ENCODE measurements around the gene GPC5.

The GPC5 gene

GRCh38 chr13:92573467-92574057 lies 1175.1 kb downstream of the GPC5 start:
- no peaks in the 10 kb centered on the region for H3K36me3 Mint-ChIP-seq (ENCODE audit: low read depth)
- no peaks in the 10 kb centered on the region for H3K9me3 Mint-ChIP-seq
- no peaks in the 10 kb centered on the region for H3K4me1 Mint-ChIP-seq (ENCODE audit: low read depth)
- no peaks in the 10 kb centered on the region for H3K27me3 Mint-ChIP-seq
- no peak overlapping the region for H3K4me3 Mint-ChIP-seq
- no peak overlapping the region for H3K27ac Mint-ChIP-seq

- Mint-ChIP-seq H3K36me3 (ENCODE audit: low read depth) (no peaks in the 10 kb centered on the region), H3K4me1 (ENCODE audit: low read depth) (no peaks in the 10 kb centered on the region), H3K4me3 (no peak overlapping the region), H3K27me3 (no peaks in the 10 kb centered on the region), H3K27ac (no peak overlapping the region), H3K9me3 (no peaks in the 10 kb centered on the region)
These were observed 1176.1 kb downstream of the GPC5 start for GRCh38 chr13:92574499-92574898.

GRCh38 chr13:92575777-92576176 lies 1177.4 kb downstream of the GPC5 start:
- H3K9me3 Mint-ChIP-seq = no peaks in the 10 kb centered on the region

GRCh38 chr13:92578358-92578757 lies 1179.9 kb downstream of the GPC5 start:
- Mint-ChIP-seq H3K4me1 (ENCODE audit: low read depth) (no peaks in the 10 kb centered on the region), H3K27me3 (no peaks in the 10 kb centered on the region), H3K4me3 (no peak overlapping the region), H3K27ac (no peak overlapping the region), H3K36me3 (ENCODE audit: low read depth) (no peaks in the 10 kb centered on the region), H3K9me3 (peaks cover 6% of the 10 kb centered on the region)

More at GRCh38 chr13:92575777-92576176, 1177.4 kb downstream of the GPC5 start:
- Mint-ChIP-seq H3K27me3 (no peaks in the 10 kb centered on the region), H3K36me3 (ENCODE audit: low read depth) (no peaks in the 10 kb centered on the region), H3K27ac (no peak overlapping the region), H3K4me3 (no peak overlapping the region), H3K4me1 (ENCODE audit: low read depth) (no peaks in the 10 kb centered on the region)

- no peaks in the 10 kb centered on the region for H3K36me3 Mint-ChIP-seq (ENCODE audit: low read depth)
- H3K27ac Mint-ChIP-seq = no peak overlapping the region
- no peaks in the 10 kb centered on the region for H3K27me3 Mint-ChIP-seq
- H3K4me1 Mint-ChIP-seq (ENCODE audit: low read depth) = no peaks in the 10 kb centered on the region
- peaks cover 14% of the 10 kb centered on the region for H3K9me3 Mint-ChIP-seq
- no peak overlapping the region for H3K4me3 Mint-ChIP-seq
These were observed 1191.5 kb downstream of the GPC5 start for GRCh38 chr13:92589955-92590354.

GRCh38 chr13:92590503-92590908 lies 1192.1 kb downstream of the GPC5 start:
- H3K4me3 Mint-ChIP-seq = no peak overlapping the region
- H3K27me3 Mint-ChIP-seq = no peaks in the 10 kb centered on the region
- peaks cover 14% of the 10 kb centered on the region for H3K9me3 Mint-ChIP-seq
- no peaks in the 10 kb centered on the region for H3K4me1 Mint-ChIP-seq (ENCODE audit: low read depth)
- no peaks in the 10 kb centered on the region for H3K36me3 Mint-ChIP-seq (ENCODE audit: low read depth)
- H3K27ac Mint-ChIP-seq = no peak overlapping the region

- Mint-ChIP-seq H3K4me1 (ENCODE audit: low read depth) (no peaks in the 10 kb centered on the region), H3K27me3 (no peaks in the 10 kb centered on the region), H3K4me3 (no peak overlapping the region), H3K36me3 (ENCODE audit: low read depth) (no peaks in the 10 kb centered on the region), H3K27ac (no peak overlapping the region), H3K9me3 (peaks cover 18% of the 10 kb centered on the region)
These were observed 1192.7 kb downstream of the GPC5 start for GRCh38 chr13:92591117-92591516.

- no peak overlapping the region for H3K27ac Mint-ChIP-seq
- H3K4me1 Mint-ChIP-seq (ENCODE audit: low read depth) = no peaks in the 10 kb centered on the region
- no peaks in the 10 kb centered on the region for H3K27me3 Mint-ChIP-seq
- no peak overlapping the region for H3K4me3 Mint-ChIP-seq
- H3K9me3 Mint-ChIP-seq = peaks cover 18% of the 10 kb centered on the region
- no peaks in the 10 kb centered on the region for H3K36me3 Mint-ChIP-seq (ENCODE audit: low read depth)
These were observed 1194.3 kb downstream of the GPC5 start for GRCh38 chr13:92592757-92593156.

GRCh38 chr13:92602560-92602959 lies 1204.1 kb downstream of the GPC5 start:
- Mint-ChIP-seq H3K4me3 (no peak overlapping the region), H3K27me3 (no peaks in the 10 kb centered on the region), H3K27ac (no peak overlapping the region), H3K9me3 (peaks cover 10% of the 10 kb centered on the region), H3K4me1 (ENCODE audit: low read depth) (no peaks in the 10 kb centered on the region), H3K36me3 (ENCODE audit: low read depth) (no peaks in the 10 kb centered on the region)

- no peaks in the 10 kb centered on the region for H3K27me3 Mint-ChIP-seq
- no peaks in the 10 kb centered on the region for H3K36me3 Mint-ChIP-seq (ENCODE audit: low read depth)
- peaks cover 6% of the 10 kb centered on the region for H3K9me3 Mint-ChIP-seq
- no peaks in the 10 kb centered on the region for H3K4me1 Mint-ChIP-seq (ENCODE audit: low read depth)
- H3K27ac Mint-ChIP-seq = no peak overlapping the region
- H3K4me3 Mint-ChIP-seq = no peak overlapping the region
These were observed 1211.0 kb downstream of the GPC5 start for GRCh38 chr13:92609376-92609775.

- no peaks in the 10 kb centered on the region for H3K4me1 Mint-ChIP-seq (ENCODE audit: low read depth)
- H3K4me3 Mint-ChIP-seq = no peak overlapping the region
- H3K36me3 Mint-ChIP-seq (ENCODE audit: low read depth) = no peaks in the 10 kb centered on the region
- H3K27ac Mint-ChIP-seq = no peak overlapping the region
- peaks cover 10% of the 10 kb centered on the region for H3K9me3 Mint-ChIP-seq
- no peaks in the 10 kb centered on the region for H3K27me3 Mint-ChIP-seq
These were observed 1214.5 kb downstream of the GPC5 start for GRCh38 chr13:92612892-92613291.

GRCh38 chr13:92613921-92614320 lies 1215.5 kb downstream of the GPC5 start:
- H3K4me1 Mint-ChIP-seq (ENCODE audit: low read depth) = no peaks in the 10 kb centered on the region
- no peaks in the 10 kb centered on the region for H3K27me3 Mint-ChIP-seq
- H3K27ac Mint-ChIP-seq = no peak overlapping the region
- peaks cover 6% of the 10 kb centered on the region for H3K9me3 Mint-ChIP-seq
- no peak overlapping the region for H3K4me3 Mint-ChIP-seq
- H3K36me3 Mint-ChIP-seq (ENCODE audit: low read depth) = no peaks in the 10 kb centered on the region

GRCh38 chr13:92621985-92622384 lies 1223.6 kb downstream of the GPC5 start:
- H3K4me1 Mint-ChIP-seq (ENCODE audit: low read depth) = no peaks in the 10 kb centered on the region
- H3K9me3 Mint-ChIP-seq = peaks cover 12% of the 10 kb centered on the region

GRCh38 chr13:92622905-92623304 lies 1224.5 kb downstream of the GPC5 start:
- no peaks in the 10 kb centered on the region for H3K36me3 Mint-ChIP-seq (ENCODE audit: low read depth)
- peaks cover 8% of the 10 kb centered on the region for H3K9me3 Mint-ChIP-seq
- no peaks in the 10 kb centered on the region for H3K4me1 Mint-ChIP-seq (ENCODE audit: low read depth)
- no peak overlapping the region for H3K27ac Mint-ChIP-seq
- no peak overlapping the region for H3K4me3 Mint-ChIP-seq
- H3K27me3 Mint-ChIP-seq = no peaks in the 10 kb centered on the region

More at GRCh38 chr13:92621985-92622384, 1223.6 kb downstream of the GPC5 start:
- Mint-ChIP-seq H3K27ac (no peak overlapping the region), H3K27me3 (no peaks in the 10 kb centered on the region), H3K36me3 (ENCODE audit: low read depth) (no peaks in the 10 kb centered on the region), H3K4me3 (no peak overlapping the region)

GRCh38 chr13:92626274-92626673 lies 1227.9 kb downstream of the GPC5 start:
- H3K4me1 Mint-ChIP-seq (ENCODE audit: low read depth) = no peaks in the 10 kb centered on the region
- H3K27me3 Mint-ChIP-seq = no peaks in the 10 kb centered on the region
- H3K27ac Mint-ChIP-seq = no peak overlapping the region
- H3K9me3 Mint-ChIP-seq = peaks cover 8% of the 10 kb centered on the region
- no peaks in the 10 kb centered on the region for H3K36me3 Mint-ChIP-seq (ENCODE audit: low read depth)
- H3K4me3 Mint-ChIP-seq = no peak overlapping the region

GRCh38 chr13:92640936-92641335 lies 1242.5 kb downstream of the GPC5 start:
- Mint-ChIP-seq H3K27me3 (no peaks in the 10 kb centered on the region), H3K27ac (no peak overlapping the region), H3K9me3 (peaks cover 14% of the 10 kb centered on the region), H3K36me3 (ENCODE audit: low read depth) (no peaks in the 10 kb centered on the region), H3K4me3 (no peak overlapping the region), H3K4me1 (ENCODE audit: low read depth) (no peaks in the 10 kb centered on the region)
